Brain microvascular endothelial cell (primary cell): Measurements from ENCODE around the gene CEBPG.

ENCODE experiments used
- DNase-seq: peaks from one replicate; pipeline ENCODE4 v3.0.0-alpha.2; 2020
- H3K27ac ChIP-seq: fragments of 250-450 bp; sonication (Bioruptor Pico); 2 replicates; pipeline ENCODE4 v1.5.1; 2020; ENCODE audit warnings: mild to moderate bottlenecking, moderate library complexity
- H3K27me3 ChIP-seq: fragments of 250-450 bp; sonication (Bioruptor Pico); replicated peaks from 2 replicates; pipeline ENCODE4 v1.5.1; 2020; ENCODE audit warnings: mild to moderate bottlenecking
- H3K36me3 ChIP-seq: fragments of 250-450 bp; sonication (Bioruptor Pico); replicated peaks from 2 replicates; pipeline ENCODE4 v1.5.1; 2020; ENCODE audit warnings: mild to moderate bottlenecking
- H3K4me3 ChIP-seq: 2 replicates; pipeline ENCODE4 v1.5.1; 2011; ENCODE audit warnings: low read depth, mild to moderate bottlenecking, control low read depth, low read length, moderate library complexity
- CTCF ChIP-seq: IDR thresholded peaks from 2 replicates; pipeline ENCODE4 v1.5.1; 2011; ENCODE audit warnings: low read depth, mild to moderate bottlenecking, moderate library complexity, low read length, control low read depth, inconsistent platforms; ENCODE audit errors: missing control alignments
- in situ Hi-C: cut with HindIII; loops from 2 replicates; pipeline ENCODE4 v1.10.0; 2017; ENCODE audit warnings: low sequenced_read_pairs, low pct_ligation_motif_present

Gene CEBPG

DNA sequence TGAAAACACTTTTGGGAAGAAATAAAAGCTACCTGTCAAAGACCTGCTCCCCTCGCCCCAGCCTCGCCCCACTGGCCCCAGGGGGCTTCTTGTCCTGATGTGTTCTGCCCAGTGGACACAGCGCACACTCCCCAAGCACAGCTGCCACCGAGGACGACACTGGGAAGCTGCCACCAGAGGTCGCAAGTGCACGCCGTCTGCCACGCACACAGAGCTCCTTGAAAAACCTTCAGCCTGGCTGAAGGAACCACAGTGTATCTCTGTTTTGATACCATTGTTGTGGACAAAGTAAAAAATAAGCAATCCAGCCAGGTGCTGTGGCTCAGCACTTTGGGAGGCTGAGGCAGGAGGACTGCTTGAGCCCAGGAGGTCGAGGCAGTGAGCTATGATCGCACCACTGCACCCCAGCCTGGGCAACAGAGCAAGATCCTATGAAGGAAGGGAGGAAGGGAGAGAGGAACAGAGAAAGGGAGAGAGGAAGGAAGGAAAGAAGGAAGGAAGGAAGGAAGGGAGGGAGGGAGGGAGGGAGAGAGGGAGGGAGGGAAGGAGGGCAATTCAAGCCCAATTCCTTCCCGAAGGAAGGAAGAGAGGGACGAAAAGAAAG is 57.3 kb downstream of the CEBPG start:
- DNase-seq: peak; percentile 58
- peak; percentile 93 for TF ChIP-seq CTCF
- Histone ChIP-seq H3K36me3 (no peaks in the 10 kb centered on the region), H3K27ac (no peak overlapping the region), H3K27me3 (no peaks in the 10 kb centered on the region), H3K4me3 (no peak overlapping the region)
- in situ Hi-C loops: no loop called here

GRCh38 chr19:33432015-33432414 is 58.5 kb downstream of the CEBPG start:
- in situ Hi-C loops: no loop called here
- H3K4me3 ChIP-seq: no peak overlapping the region
- no peaks in the 10 kb centered on the region for H3K27me3 ChIP-seq
- DNase-seq: no peak
- TF ChIP-seq CTCF: no peak
- H3K36me3 ChIP-seq: no peaks in the 10 kb centered on the region
- no peak overlapping the region for H3K27ac ChIP-seq
